Stimulated activated CD8-positive, alpha-beta memory T cell treated with anti-CD3 and anti-CD28 coated beads, Interleukin-7, amount 100 ng/mL, for 1 hour (primary cell): ENCODE measurements around the gene LYPLA2.

Experiments used
- DNase-seq, 2 donors: peaks; one replicate each; pipeline ENCODE4 v3.0.0-alpha.2; 2020; ENCODE audit warnings: low read depth in 2 of 2

The LYPLA2 gene

GRCh38 chr1:23837908-23838307 lies 47.0 kb downstream of the LYPLA2 start:
- no peak for DNase-seq

DNA sequence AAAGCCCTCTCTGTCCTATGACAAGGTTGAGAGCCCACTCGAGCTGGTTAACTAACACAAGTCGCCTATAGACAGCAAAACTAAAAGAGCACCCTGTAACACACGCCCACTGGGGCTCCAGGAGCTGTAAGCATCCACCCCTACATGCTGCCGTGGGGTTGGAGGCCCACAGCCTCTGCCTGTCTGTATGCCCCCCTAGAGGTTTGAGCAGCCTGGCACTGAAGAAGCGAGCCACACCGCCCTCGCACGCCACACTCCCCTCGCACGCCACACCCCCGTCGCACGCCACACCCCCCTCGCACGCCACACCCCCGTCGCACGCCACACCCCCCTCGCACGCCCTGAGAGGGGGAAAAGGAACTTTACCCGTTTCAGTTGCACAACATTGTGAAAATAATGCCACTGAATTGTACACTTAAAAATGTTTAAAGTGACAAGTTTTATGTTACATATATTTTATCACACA lies 47.5 kb downstream of the LYPLA2 start:
- DNase-seq: peak; percentile 63 to 66

- no peak for DNase-seq
These were observed 52.7 kb downstream of the LYPLA2 start for GRCh38 chr1:23843644-23844043.
